HG03066 (cell line): ENCODE measurements around the gene NUP58.

Experiments
- ATAC-seq: cut with Tn5 transposase; IDR thresholded peaks from one replicate; pipeline ENCODE4 v1.9.1; 2021; ENCODE audit warnings: low read depth; ENCODE audit not compliant: unreplicated experiment

The NUP58 gene

GRCh38 chr13:25301347-25302113 is at the start of gene NUP58:
NUP58 (plus strand) TSS chr13:25301625; CDS start chr13:25301774, 149 bp downstream.
- ATAC-seq, result peak; percentile 99

- ATAC-seq, result no peak
These were observed 49.2 kb upstream of the NUP58 start for GRCh38 chr13:25252225-25252624.

- ATAC-seq, result no peak
These were observed 48.7 kb upstream of the NUP58 start for GRCh38 chr13:25252752-25253151.

GRCh38 chr13:25253702-25254101 is 47.7 kb upstream of the NUP58 start:
- no peak for ATAC-seq

GRCh38 chr13:25262261-25262660 is 39.2 kb upstream of the NUP58 start:
- ATAC-seq, result no peak

- ATAC-seq, result no peak
These were observed 34.7 kb upstream of the NUP58 start for GRCh38 chr13:25266706-25267105.

GRCh38 chr13:25267715-25268114 is 33.7 kb upstream of the NUP58 start:
- no peak for ATAC-seq

- ATAC-seq, result no peak
These were observed 32.9 kb upstream of the NUP58 start for GRCh38 chr13:25268561-25268960.

- ATAC-seq, result no peak
These were observed 24.7 kb upstream of the NUP58 start for GRCh38 chr13:25276748-25277147.

- ATAC-seq, result no peak
These were observed 21.0 kb upstream of the NUP58 start for GRCh38 chr13:25280396-25280795.

- ATAC-seq, result peak; percentile 59
These were observed 20.1 kb upstream of the NUP58 start for GRCh38 chr13:25281193-25281934.

GRCh38 chr13:25281935-25282332 is 19.5 kb upstream of the NUP58 start:
- peak; percentile 32 for ATAC-seq

GRCh38 chr13:25286308-25286968 is 15.0 kb upstream of the NUP58 start:
- peak; percentile 36 for ATAC-seq

- ATAC-seq, result peak; percentile 97
These were observed 14.2 kb upstream of the NUP58 start, which contains the start of gene MTMR6 for GRCh38 chr13:25286969-25287961. MTMR6 (minus strand) TSS chr13:25287488; CDS start chr13:25287247, 241 bp downstream.

GRCh38 chr13:25288966-25289365 is 12.5 kb upstream of the NUP58 start:
- ATAC-seq, result no peak

GRCh38 chr13:25291691-25292090 is 9.7 kb upstream of the NUP58 start:
- ATAC-seq, result no peak

GRCh38 chr13:25292301-25292700 is 9.1 kb upstream of the NUP58 start:
- ATAC-seq, result no peak

- ATAC-seq, result no peak
These were observed 6.2 kb upstream of the NUP58 start for GRCh38 chr13:25295228-25295627.

GRCh38 chr13:25295701-25296100 is 5.7 kb upstream of the NUP58 start:
- ATAC-seq, result no peak

GRCh38 chr13:25300861-25301346 is 521 bp upstream of the NUP58 start:
- ATAC-seq, result peak; percentile 3
